CD14-positive monocyte (primary cell): ENCODE measurements around the gene PLXNA2. TPM values are rescaled to one million over a fixed set of nuclear protein-coding genes. Genes with fewer than 3 reads are reported as not detected.

ENCODE experiments used
- DNase-seq, 3 donors: peaks; one replicate each; pipeline ENCODE4 v3.0.0-alpha.2; 2011 to 2022
- H2AFZ ChIP-seq: 2 replicates; pipeline ENCODE4 v1.6.0; 2012; ENCODE audit warnings: mild to moderate bottlenecking, low read depth, low read length, inconsistent platforms; ENCODE audit not compliant: insufficient read depth, poor library complexity, severe bottlenecking
- H3K27ac ChIP-seq, 2 donors: 1 replicate in 1 of 2; 2 replicates in 1 of 2; pipeline ENCODE4 v1.5.1; 2012 to 2013; ENCODE audit warnings: low read length in 2 of 2, control low read depth in 1 of 2, inconsistent platforms in 1 of 2, low read depth in 1 of 2, mild to moderate bottlenecking in 1 of 2
- H3K27me3 ChIP-seq, 2 donors: one replicate each; pipeline versions ENCODE4 v1.6.0 to v1.6.1; 2011 to 2013; ENCODE audit warnings: low read length in 2 of 2; ENCODE audit not compliant: control insufficient read depth in 2 of 2, insufficient read depth in 2 of 2
- H3K36me3 ChIP-seq, 2 donors: replicated peaks in 1 of 2; 1 replicate in 1 of 2; 2 replicates in 1 of 2; pipeline versions ENCODE4 v1.5.1 to v1.6.1; 2012 to 2013; ENCODE audit warnings: low read length in 2 of 2, control low read depth in 1 of 2, inconsistent platforms in 1 of 2, mild to moderate bottlenecking in 1 of 2; ENCODE audit not compliant: insufficient read depth in 2 of 2, control insufficient read depth in 1 of 2
- H3K4me1 ChIP-seq, 2 donors: 1 replicate in 1 of 2; 2 replicates in 1 of 2; pipeline versions ENCODE4 v1.5.1 to v1.6.1; 2012 to 2013; ENCODE audit warnings: low read length in 2 of 2, control low read depth in 1 of 2, inconsistent platforms in 1 of 2, mild to moderate bottlenecking in 1 of 2, moderate library complexity in 1 of 2; ENCODE audit not compliant: insufficient read depth in 2 of 2, control insufficient read depth in 1 of 2
- H3K4me2 ChIP-seq: replicated peaks from 2 replicates; pipeline ENCODE3; 2012; ENCODE audit warnings: low read length, moderate library complexity, mild to moderate bottlenecking; ENCODE audit not compliant: poor library complexity, severe bottlenecking; ENCODE audit errors: extremely low read depth
- H3K4me3 ChIP-seq, 3 experiments: fragments of 200-600 bp in 1 of 3; sonication (generic) in 1 of 3; replicated peaks in 1 of 3; 1 replicate in 2 of 3; 2 replicates in 1 of 3; pipeline ENCODE4 v1.5.1; 2011 to 2013; ENCODE audit warnings: low read length in 3 of 3, mild to moderate bottlenecking in 3 of 3, control low read depth in 2 of 3, low read depth in 2 of 3, inconsistent platforms in 1 of 3, moderate library complexity in 1 of 3
- H3K79me2 ChIP-seq: 2 replicates; pipeline ENCODE4 v1.6.0; 2012; ENCODE audit warnings: mild to moderate bottlenecking, control low read depth, inconsistent platforms, low read length, moderate library complexity; ENCODE audit not compliant: insufficient read depth
- H3K9ac ChIP-seq: 2 replicates; pipeline ENCODE4 v1.6.0; 2017; ENCODE audit warnings: low read length, mild to moderate bottlenecking; ENCODE audit not compliant: insufficient read depth, poor library complexity, severe bottlenecking
- H3K9me3 ChIP-seq, 2 donors: replicated peaks in 1 of 2; 1 replicate in 1 of 2; 2 replicates in 1 of 2; pipeline versions ENCODE4 v1.5.1 to v1.6.1; 2012 to 2013; ENCODE audit warnings: low read length in 2 of 2, control low read depth in 1 of 2; ENCODE audit not compliant: control insufficient read depth in 1 of 2, insufficient read depth in 1 of 2
- H4K20me1 ChIP-seq: 2 replicates; pipeline ENCODE4 v1.6.0; 2012; ENCODE audit warnings: mild to moderate bottlenecking, low read length, control low read depth, moderate library complexity; ENCODE audit not compliant: insufficient read depth
- H3K27ac Mint-ChIP-seq, 7 donors: one replicate each; pipeline ENCODE4 v1.8.0; 2020; ENCODE audit warnings: mild to moderate bottlenecking in 7 of 7, mixed read lengths in 7 of 7, moderate library complexity in 6 of 7, inconsistent platforms in 2 of 7
- H3K27me3 Mint-ChIP-seq, 3 donors: one replicate each; pipeline ENCODE4 v1.8.0; 2021 to 2022; ENCODE audit warnings: low read depth in 3 of 3, mild to moderate bottlenecking in 3 of 3, mixed read lengths in 3 of 3, moderate library complexity in 3 of 3, inconsistent platforms in 1 of 3
- H3K36me3 Mint-ChIP-seq, 2 donors: one replicate each; pipeline ENCODE4 v1.8.0; 2020; ENCODE audit warnings: mixed read lengths in 2 of 2, inconsistent platforms in 1 of 2, mild to moderate bottlenecking in 1 of 2
- H3K4me1 Mint-ChIP-seq: one replicate; pipeline ENCODE4 v1.8.0; 2020; ENCODE audit warnings: mild to moderate bottlenecking, mixed read lengths
- H3K4me3 Mint-ChIP-seq, 2 donors: one replicate each; pipeline ENCODE4 v1.8.0; 2020; ENCODE audit warnings: mild to moderate bottlenecking in 2 of 2, mixed read lengths in 2 of 2, moderate library complexity in 1 of 2
- H3K9me3 Mint-ChIP-seq, 7 donors: one replicate each; pipeline ENCODE4 v1.8.0; 2020 to 2022; ENCODE audit warnings: mixed read lengths in 7 of 7, mild to moderate bottlenecking in 6 of 7, moderate library complexity in 6 of 7, inconsistent platforms in 2 of 7
- CTCF ChIP-seq: fragments of 200-600 bp; IDR thresholded peaks from one replicate; pipeline ENCODE4 v1.8.0; 2022; ENCODE audit warnings: antibody characterized with exemption, mild to moderate bottlenecking
- WGBS: methylation state at CpG from one replicate; pipeline ENCODE4 v1.1.5; 2013; ENCODE audit warnings: missing lambda C conversion rate; ENCODE audit not compliant: insufficient coverage; 5-methylcytosine and 5-hydroxymethylcytosine counted together
- intact Hi-C, 2 donors: fragments of 100-400 bp; cut with micrococcal nuclease; formaldehyde crosslinking; loops; one replicate each; pipeline versions ENCODE4 v1.15.0 to v1.15.1; 2023
- polyA plus RNA-seq, 3 donors: library from polyadenylated mRNA; depleted of rRNA in 1 of 3; unstranded in 2 of 3; stranded (reverse) in 1 of 3; fragments of 300-500 nt in 2 of 3; fragments of >200 nt in 1 of 3; fragmentation: Illumina TruSeq in 2 of 3; gene quantifications; 1 replicate in 2 of 3; 2 replicates in 1 of 3; pipeline ENCODE4 v1.2.3, GENCODE V29; 2012 to 2021

PLXNA2 gene
- polyA plus RNA-seq, 3 donors: 0.75 to 2.1 (median 1.1) TPM

DNA sequence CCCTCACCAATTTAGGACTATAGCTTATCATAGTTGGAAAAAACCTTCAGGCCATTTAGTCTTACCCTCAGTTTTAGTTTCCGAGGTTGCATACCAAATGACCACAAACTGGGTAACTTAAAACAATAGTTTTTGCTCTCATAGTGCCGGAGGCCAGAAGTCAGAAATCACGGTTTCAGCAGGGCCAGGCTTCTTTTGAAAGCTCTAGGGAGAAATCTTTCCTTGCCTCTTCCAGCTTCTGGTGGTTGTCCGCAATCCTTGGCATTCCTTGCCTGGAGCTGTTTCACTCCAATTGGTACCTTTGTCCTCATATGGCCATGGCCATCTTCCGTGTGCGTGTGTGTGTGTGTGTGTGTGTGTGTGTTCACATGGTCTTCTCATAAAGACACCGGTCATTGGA is 12.4 kb upstream of the PLXNA2 start:
- no peak overlapping the region for H3K9ac ChIP-seq
- Mint-ChIP-seq H3K27ac (no peak overlapping the region), H3K4me1 (no peaks in the 10 kb centered on the region), H3K36me3 (no peaks in the 10 kb centered on the region), H3K27me3 (peaks cover 7 to 28% (median 10%) of the 10 kb centered on the region in 3 donors), H3K9me3 (peaks cover 0 to 12% (median 4%) of the 10 kb centered on the region in 7 donors), H3K4me3 (no peak overlapping the region)
- H3K9me3 ChIP-seq: peaks cover 0 to 4% of the 10 kb centered on the region in 2 donors
- TF ChIP-seq CTCF: no peak
- H4K20me1 ChIP-seq: no peaks in the 10 kb centered on the region
- intact Hi-C loops: no loop called here
- H3K27ac ChIP-seq: no peak overlapping the region
- H3K4me3 ChIP-seq: no peak overlapping the region
- H3K79me2 ChIP-seq: no peaks in the 10 kb centered on the region
- no peak overlapping the region for H3K4me2 ChIP-seq
- WGBS: 96% methylated on average over 3 of the region's 7 CpGs
- H3K36me3 ChIP-seq: no peaks in the 10 kb centered on the region
- no peak overlapping the region for H2AFZ ChIP-seq
- H3K27me3 ChIP-seq: peaks cover 0 to 2% of the 10 kb centered on the region in 2 donors
- DNase-seq: no peak
- no peaks in the 10 kb centered on the region for H3K4me1 ChIP-seq

DNA sequence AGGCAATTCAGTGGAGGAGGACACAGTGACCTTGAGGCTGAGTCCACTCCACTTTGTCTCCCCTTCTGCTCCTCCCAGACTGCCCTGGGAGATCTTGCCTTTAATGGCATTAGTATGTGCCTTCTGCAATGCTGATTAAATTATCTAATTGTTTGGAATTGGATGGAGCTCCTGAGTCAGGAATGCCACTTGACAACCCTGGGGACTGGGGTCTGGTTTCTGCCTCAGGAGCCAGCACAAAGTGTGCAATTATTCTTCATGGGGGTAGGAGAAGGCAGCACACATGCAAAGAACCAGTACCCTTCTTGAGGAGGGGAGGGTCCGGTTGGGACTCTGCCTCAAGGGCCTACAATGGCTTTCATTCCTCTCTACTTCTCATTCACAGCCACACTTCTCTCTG is 11.9 kb upstream of the PLXNA2 start:
- no peaks in the 10 kb centered on the region for H3K4me1 Mint-ChIP-seq
- H3K27me3 ChIP-seq: peaks cover 0 to 3% of the 10 kb centered on the region in 2 donors
- peaks cover 8 to 27% (median 10%) of the 10 kb centered on the region in 3 donors for H3K27me3 Mint-ChIP-seq

More for the DNA sequence above, 11.9 kb upstream of the PLXNA2 start:
- Histone ChIP-seq H3K36me3 (no peaks in the 10 kb centered on the region), H3K27ac (no peak overlapping the region), H3K4me1 (no peaks in the 10 kb centered on the region), H3K9ac (no peak overlapping the region), H3K9me3 (peaks cover 0 to 4% of the 10 kb centered on the region in 2 donors), H3K79me2 (no peaks in the 10 kb centered on the region), H2AFZ (no peak overlapping the region), H3K4me2 (no peak overlapping the region), H4K20me1 (no peaks in the 10 kb centered on the region), H3K4me3 (no peak overlapping the region)
- no peak for DNase-seq
- peaks cover 0 to 12% (median 4%) of the 10 kb centered on the region in 7 donors for H3K9me3 Mint-ChIP-seq
- no peaks in the 10 kb centered on the region for H3K36me3 Mint-ChIP-seq
- no peak for TF ChIP-seq CTCF
- no peak overlapping the region for H3K4me3 Mint-ChIP-seq
- no CpG with 5 or more reads among the region's 1 CpG for WGBS
- intact Hi-C loops: no loop called here
- no peak overlapping the region for H3K27ac Mint-ChIP-seq
